ENCODE measurements around the gene SENP6. TPM values are rescaled to one million over a fixed set of nuclear protein-coding genes. Genes with fewer than 3 reads are reported as not detected.
"Not testable (repeated sequence)": the region's sequence is repeated elsewhere in the genome, so short reads cannot be mapped to it uniquely, and the experiment has no call there.

Gene SENP6
- total RNA-seq, 1 donor from 2014 or later: 82.1 TPM

DNA sequence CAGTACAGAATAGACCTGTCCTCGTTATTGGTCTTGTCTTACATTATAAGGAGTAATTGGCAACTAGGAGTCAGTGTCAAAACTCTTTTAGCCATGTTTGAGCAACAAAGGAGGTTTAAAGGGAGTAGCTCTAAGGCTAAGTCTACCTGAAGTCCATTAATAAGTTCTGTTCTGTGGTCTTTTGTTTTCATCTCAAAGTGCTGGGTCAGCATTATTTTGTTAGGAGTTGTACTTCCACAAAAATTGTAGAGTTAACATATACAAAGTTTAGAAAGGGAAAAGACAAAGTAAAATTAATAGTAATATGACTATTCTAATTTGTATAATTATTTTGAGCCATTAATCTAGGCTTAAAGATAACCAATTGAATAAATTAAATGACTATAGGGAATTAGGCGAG, 12.7 kb upstream of the SENP6 start:
- Mint-ChIP-seq H3K36me3 (ENCODE audit: low read depth) (peaks cover 5% of the 10 kb centered on the region), H3K27ac (ENCODE audit: unreplicated experiment) (no peak overlapping the region), H3K9me3 (ENCODE audit: low read depth) (peaks cover 9% of the 10 kb centered on the region), H3K4me3 (ENCODE audit: unreplicated experiment) (no peak overlapping the region), H3K4me1 (ENCODE audit: low read depth) (no peaks in the 10 kb centered on the region), H3K27me3 (ENCODE audit: low read depth) (no peaks in the 10 kb centered on the region)
- TF ChIP-seq, protein P1, sequence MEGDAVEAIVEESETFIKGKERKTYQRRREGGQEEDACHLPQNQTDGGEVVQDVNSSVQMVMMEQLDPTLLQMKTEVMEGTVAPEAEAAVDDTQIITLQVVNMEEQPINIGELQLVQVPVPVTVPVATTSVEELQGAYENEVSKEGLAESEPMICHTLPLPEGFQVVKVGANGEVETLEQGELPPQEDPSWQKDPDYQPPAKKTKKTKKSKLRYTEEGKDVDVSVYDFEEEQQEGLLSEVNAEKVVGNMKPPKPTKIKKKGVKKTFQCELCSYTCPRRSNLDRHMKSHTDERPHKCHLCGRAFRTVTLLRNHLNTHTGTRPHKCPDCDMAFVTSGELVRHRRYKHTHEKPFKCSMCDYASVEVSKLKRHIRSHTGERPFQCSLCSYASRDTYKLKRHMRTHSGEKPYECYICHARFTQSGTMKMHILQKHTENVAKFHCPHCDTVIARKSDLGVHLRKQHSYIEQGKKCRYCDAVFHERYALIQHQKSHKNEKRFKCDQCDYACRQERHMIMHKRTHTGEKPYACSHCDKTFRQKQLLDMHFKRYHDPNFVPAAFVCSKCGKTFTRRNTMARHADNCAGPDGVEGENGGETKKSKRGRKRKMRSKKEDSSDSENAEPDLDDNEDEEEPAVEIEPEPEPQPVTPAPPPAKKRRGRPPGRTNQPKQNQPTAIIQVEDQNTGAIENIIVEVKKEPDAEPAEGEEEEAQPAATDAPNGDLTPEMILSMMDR (IDR thresholded peaks at IDR 0.05): no peak
- DNase-seq (ENCODE audit: low spot score): no peak

GRCh38 chr6:75590370-75590769, 11.3 kb upstream of the SENP6 start:
- H3K27me3 Mint-ChIP-seq (ENCODE audit: low read depth): no peaks in the 10 kb centered on the region
- H3K4me1 Mint-ChIP-seq (ENCODE audit: low read depth): no peaks in the 10 kb centered on the region

DNA sequence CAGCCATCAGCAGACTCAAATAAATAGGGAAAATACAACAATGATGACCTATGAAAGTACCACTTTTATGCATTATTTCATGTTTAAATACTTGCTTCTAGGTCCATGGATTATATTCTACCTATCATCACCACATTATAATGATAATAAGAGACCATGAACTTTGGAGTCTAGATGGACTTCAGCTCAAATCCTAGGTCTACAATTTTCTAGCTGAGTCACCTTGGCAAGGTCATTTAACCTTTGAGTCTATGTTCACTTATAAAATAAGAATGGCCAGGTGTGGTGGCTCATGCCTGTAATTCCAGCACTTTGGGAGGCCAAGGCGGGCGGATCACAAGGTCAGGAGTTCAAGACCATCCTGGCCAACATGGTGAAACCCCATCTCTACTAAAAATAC, 5.3 kb upstream of the SENP6 start:
- DNase-seq (ENCODE audit: low spot score); H3K27ac Mint-ChIP-seq (ENCODE audit: unreplicated experiment); H3K27me3 Mint-ChIP-seq (ENCODE audit: low read depth); H3K4me1 Mint-ChIP-seq (ENCODE audit: low read depth); H3K4me3 Mint-ChIP-seq (ENCODE audit: unreplicated experiment); H3K9me3 Mint-ChIP-seq (ENCODE audit: low read depth); H3K36me3 Mint-ChIP-seq (ENCODE audit: low read depth): not testable (repeated sequence)

More at GRCh38 chr6:75590370-75590769, 11.3 kb upstream of the SENP6 start:
- Mint-ChIP-seq H3K27ac (ENCODE audit: unreplicated experiment) (no peak overlapping the region), H3K9me3 (ENCODE audit: low read depth) (no peaks in the 10 kb centered on the region), H3K36me3 (ENCODE audit: low read depth) (no peaks in the 10 kb centered on the region), H3K4me3 (ENCODE audit: unreplicated experiment) (no peak overlapping the region)
- DNase-seq (ENCODE audit: low spot score): no peak
- TF ChIP-seq, protein P1 (IDR thresholded peaks at IDR 0.05): no peak

GRCh38 chr6:75600768-75601167, 912 bp upstream of the SENP6 start:
- Mint-ChIP-seq H3K27ac (ENCODE audit: unreplicated experiment) (peak overlapping the region; percentile 99), H3K4me3 (ENCODE audit: unreplicated experiment) (peak overlapping the region; percentile 45), H3K9me3 (ENCODE audit: low read depth) (no peaks in the 10 kb centered on the region), H3K27me3 (ENCODE audit: low read depth) (no peaks in the 10 kb centered on the region), H3K4me1 (ENCODE audit: low read depth) (peaks cover 36% of the 10 kb centered on the region), H3K36me3 (ENCODE audit: low read depth) (no peaks in the 10 kb centered on the region)
- TF ChIP-seq, protein P1 (IDR thresholded peaks at IDR 0.05): no peak
- no peak for DNase-seq (ENCODE audit: low spot score)

- peak overlapping the region; percentile 99 for H3K4me3 Mint-ChIP-seq (ENCODE audit: unreplicated experiment)
- no peak for DNase-seq (ENCODE audit: low spot score)
- peak overlapping the region; percentile 99 for H3K27ac Mint-ChIP-seq (ENCODE audit: unreplicated experiment)
- no peaks in the 10 kb centered on the region for H3K27me3 Mint-ChIP-seq (ENCODE audit: low read depth)
- H3K36me3 Mint-ChIP-seq (ENCODE audit: low read depth): no peaks in the 10 kb centered on the region
- H3K4me1 Mint-ChIP-seq (ENCODE audit: low read depth): peaks cover 52% of the 10 kb centered on the region
- H3K9me3 Mint-ChIP-seq (ENCODE audit: low read depth): no peaks in the 10 kb centered on the region
- TF ChIP-seq, protein P1 (IDR thresholded peaks at IDR 0.05): no peak
Measured at GRCh38 chr6:75602246-75603105, 796 bp downstream of the SENP6 start.

GRCh38 chr6:75603106-75603420, 1.4 kb downstream of the SENP6 start:
- Mint-ChIP-seq H3K4me3 (ENCODE audit: unreplicated experiment) (peak overlapping the region; percentile 99), H3K4me1 (ENCODE audit: low read depth) (peaks cover 58% of the 10 kb centered on the region), H3K27me3 (ENCODE audit: low read depth) (no peaks in the 10 kb centered on the region), H3K9me3 (ENCODE audit: low read depth) (no peaks in the 10 kb centered on the region), H3K36me3 (ENCODE audit: low read depth) (no peaks in the 10 kb centered on the region), H3K27ac (ENCODE audit: unreplicated experiment) (peak overlapping the region; percentile 99)
- no peak for DNase-seq (ENCODE audit: low spot score)
- TF ChIP-seq, protein P1 (IDR thresholded peaks at IDR 0.05): no peak
